HCT116 (cell line): ENCODE measurements around the gene GAL3ST2. TPM values are rescaled to one million over a fixed set of nuclear protein-coding genes. Genes with fewer than 3 reads are reported as not detected.

ENCODE experiments used
- ATAC-seq: fragments of 200-7000 bp; cut with Tn5 transposase; 2 replicates; pipeline ENCODE4 v1.9.1; 2020; ENCODE audit warnings: mild to moderate bottlenecking, moderate library complexity
- BruUV-seq: library from RNA; stranded (reverse); fragments of 400-500 nt; replicated peaks from 2 replicates; lab custom pipeline; 2021; lab: Mats Ljungman, UMichigan
- CTCF ChIA-PET: fragments of 300-600 bp; sonication (Branson Sonifier 250); formaldehyde crosslinking; loops from one replicate; lab custom pipeline; 2021; ENCODE audit warnings: antibody characterized with exemption; lab: Charles Lee
- POLR2A ChIA-PET: fragments of 300-600, 350-600 bp; sonication (Branson Sonifier 250); formaldehyde crosslinking; loops from one replicate; lab custom pipeline; 2021; ENCODE audit warnings: antibody characterized with exemption; lab: Charles Lee
- RAD21 ChIA-PET, 2 experiments: fragments of 300-600 bp; sonication (Branson Sonifier 250); formaldehyde crosslinking; loops; one replicate each; lab custom pipeline; 2023; ENCODE audit warnings: low total read pairs in 2 of 2; ENCODE audit not compliant: uncharacterized antibody in 2 of 2, unreplicated experiment in 2 of 2, low non-redundant PET in 1 of 2; lab: Charles Lee
- DNase-seq: peaks from one replicate; pipeline ENCODE4 v3.0.0-alpha.2; 2010; ENCODE audit warnings: low read depth, low spot score
- H2AFZ ChIP-seq: fragments of 200-600 bp; shearing (Covaris generic), sonication (generic); 2 replicates; pipeline ENCODE4 v1.6.1; 2017; ENCODE audit warnings: low read depth, mixed run types, mixed read lengths, antibody characterized with exemption, low read length; ENCODE audit not compliant: poor library complexity, severe bottlenecking
- H3K27ac ChIP-seq: 2 replicates; pipeline ENCODE4 v1.5.1; 2012; ENCODE audit warnings: low read depth, low read length
- H3K27me3 ChIP-seq: fragments of 200-600 bp; sonication (generic); 2 replicates; pipeline ENCODE4 v1.6.1; 2016; ENCODE audit warnings: mixed run types, low read length, mixed read lengths; ENCODE audit not compliant: insufficient read depth
- H3K36me3 ChIP-seq, 2 experiments: fragments of 200-500 bp in 1 of 2; fragments of 200-600 bp in 1 of 2; sonication (Bioruptor generic) in 1 of 2; sonication (generic) in 1 of 2; 2 replicates each; pipeline versions ENCODE4 v1.5.1 to v1.6.1; 2014 to 2016; ENCODE audit warnings: low read length in 2 of 2, inconsistent platforms in 1 of 2, mixed read lengths in 1 of 2, mixed run types in 1 of 2; ENCODE audit not compliant: insufficient read depth in 2 of 2, control insufficient read depth in 1 of 2
- H3K4me1 ChIP-seq, 2 experiments: fragments of 200-600 bp in 1 of 2; sonication (generic) in 1 of 2; 2 replicates each; pipeline versions ENCODE4 v1.5.1 to v1.6.1; 2012 to 2017; ENCODE audit warnings: low read length in 2 of 2, inconsistent platforms in 1 of 2, mild to moderate bottlenecking in 1 of 2, mixed read lengths in 1 of 2, mixed run types in 1 of 2, moderate library complexity in 1 of 2; ENCODE audit not compliant: insufficient read depth in 2 of 2, control insufficient read depth in 1 of 2
- H3K4me2 ChIP-seq: fragments of 200-600 bp; sonication (generic); 2 replicates; pipeline ENCODE4 v1.6.1; 2017; ENCODE audit warnings: mixed run types, low read length, mixed read lengths
- H3K4me3 ChIP-seq, 2 experiments: fragments of 200-600 bp in 1 of 2; sonication (generic) in 1 of 2; replicated peaks in 1 of 2; 2 replicates each; pipeline ENCODE4 v1.5.1; 2011 to 2016; ENCODE audit warnings: low read length in 2 of 2, control low read depth in 1 of 2, low read depth in 1 of 2, mild to moderate bottlenecking in 1 of 2, mixed read lengths in 1 of 2, mixed run types in 1 of 2
- H3K79me2 ChIP-seq: fragments of 200-600 bp; sonication (generic); 2 replicates; pipeline ENCODE4 v1.6.1; 2017; ENCODE audit warnings: mild to moderate bottlenecking, mixed run types, low read length, moderate library complexity, mixed read lengths; ENCODE audit not compliant: insufficient read depth
- H3K9ac ChIP-seq: fragments of 200-600 bp; sonication (generic); 2 replicates; pipeline ENCODE4 v1.6.1; 2016; ENCODE audit warnings: low read length, mixed read lengths
- H3K9me2 ChIP-seq: fragments of 200-600 bp; sonication (generic), shearing (Covaris generic); 2 replicates; pipeline ENCODE4 v1.6.1; 2017; ENCODE audit warnings: mixed run types, mild to moderate bottlenecking, moderate library complexity; ENCODE audit not compliant: insufficient read depth
- H3K9me3 ChIP-seq, 2 experiments: fragments of 200-500 bp in 1 of 2; fragments of 200-600 bp in 1 of 2; sonication (Bioruptor generic) in 1 of 2; sonication (generic) in 1 of 2; 2 replicates each; pipeline ENCODE4 v1.6.1; 2014 to 2017; ENCODE audit warnings: low read length in 2 of 2, mixed read lengths in 2 of 2, inconsistent platforms in 1 of 2, low read depth in 1 of 2, mild to moderate bottlenecking in 1 of 2, mixed run types in 1 of 2, moderate library complexity in 1 of 2; ENCODE audit not compliant: control insufficient read depth in 1 of 2, insufficient read depth in 1 of 2
- H4K20me1 ChIP-seq: fragments of 200-600 bp; sonication (generic), shearing (Covaris generic); 2 replicates; pipeline ENCODE4 v1.6.1; 2017; ENCODE audit warnings: mixed run types, mild to moderate bottlenecking, moderate library complexity; ENCODE audit not compliant: insufficient read depth
- CBX3 ChIP-seq: IDR thresholded peaks from 2 replicates; pipeline ENCODE4 v1.6.1; 2012; ENCODE audit warnings: low read depth
- CEBPB ChIP-seq: IDR thresholded peaks from 2 replicates; pipeline ENCODE4 v1.6.1; 2012; ENCODE audit warnings: low read depth
- CTCF ChIP-seq, 3 experiments: fragments of 200-600 bp in 1 of 3; sonication (generic) in 1 of 3; IDR thresholded peaks in 2 of 3; conservative IDR thresholded peaks in 1 of 3; 2 replicates each; pipeline ENCODE4 v1.5.1; 2012 to 2017; ENCODE audit warnings: low read depth in 2 of 3, low read length in 2 of 3, antibody characterized with exemption in 1 of 3, borderline replicate concordance in 1 of 3, control low read depth in 1 of 3, mild to moderate bottlenecking in 1 of 3, mixed read lengths in 1 of 3, mixed run types in 1 of 3, moderate library complexity in 1 of 3; ENCODE audit not compliant: insufficient read depth in 1 of 3
- EGR1 ChIP-seq: IDR thresholded peaks from 2 replicates; pipeline ENCODE4 v1.6.1; 2012; ENCODE audit warnings: low read depth
- ELF1 ChIP-seq: IDR thresholded peaks from 2 replicates; pipeline ENCODE4 v1.6.1; 2012; ENCODE audit warnings: low read depth, borderline replicate concordance
- EZH2phosphoT487 ChIP-seq: fragments of 200-600 bp; IDR thresholded peaks from 2 replicates; pipeline ENCODE4 v1.6.1; 2018; ENCODE audit warnings: antibody characterized with exemption, borderline replicate concordance
- JUND ChIP-seq: IDR thresholded peaks from 2 replicates; pipeline ENCODE4 v1.6.1; 2012
- MAX ChIP-seq: IDR thresholded peaks from 2 replicates; pipeline ENCODE4 v1.6.1; 2012
- POLR2AphosphoS5 ChIP-seq: IDR thresholded peaks from 2 replicates; pipeline ENCODE4 v1.6.1; 2011; ENCODE audit warnings: mild to moderate bottlenecking, low read depth, low read length, moderate library complexity
- RAD21 ChIP-seq: IDR thresholded peaks from 2 replicates; pipeline ENCODE4 v1.6.1; 2012; ENCODE audit warnings: low read depth, mild to moderate bottlenecking
- REST ChIP-seq: IDR thresholded peaks from 2 replicates; pipeline ENCODE4 v1.6.1; 2012; ENCODE audit warnings: low read depth
- SIN3A ChIP-seq: IDR thresholded peaks from 2 replicates; pipeline ENCODE4 v1.6.1; 2012; ENCODE audit warnings: low read depth
- SP1 ChIP-seq: IDR thresholded peaks from 2 replicates; pipeline ENCODE4 v1.6.1; 2012; ENCODE audit warnings: low read depth
- TCF7L2 ChIP-seq: IDR thresholded peaks from 2 replicates; pipeline ENCODE4 v1.7.0; 2011; ENCODE audit warnings: borderline replicate concordance, inconsistent platforms; ENCODE audit not compliant: insufficient read depth, insufficient read length; ENCODE audit errors: extremely low read depth
- YY1 ChIP-seq: IDR thresholded peaks from 2 replicates; pipeline ENCODE4 v1.6.1; 2011; ENCODE audit warnings: low read length, low read depth, moderate library complexity, mild to moderate bottlenecking; ENCODE audit not compliant: insufficient replicate concordance; ENCODE audit errors: extremely low read depth
- ZFX ChIP-seq: fragments of 450-650 bp; IDR thresholded peaks from 2 replicates; pipeline ENCODE4 v1.6.1; 2017
- intact Hi-C: fragments of 100-400 bp; cut with micrococcal nuclease; formaldehyde crosslinking; loops from 2 replicates; pipeline ENCODE4 v1.10.0; 2022
- total RNA-seq: library from RNA; stranded (reverse); gene quantifications from one replicate; pipeline ENCODE4 v1.2.1, GENCODE V29; 2021; ENCODE audit not compliant: unreplicated experiment

The GAL3ST2 gene
- total RNA-seq, 1 experiment from 2014 or later = 0.44 TPM

- CTCF ChIA-PET = interaction anchor here (1.0 kb wide), 1 partner anchor 31 kb away, joined by 3 read pairs; no protein-coding TSS in a partner anchor
- Histone ChIP-seq H3K4me3 (no peak overlapping the region), H3K9me3 (no peaks in the 10 kb centered on the region), H3K79me2 (no peaks in the 10 kb centered on the region), H3K4me2 (no peak overlapping the region), H3K27me3 (no peaks in the 10 kb centered on the region), H2AFZ (no peak overlapping the region), H4K20me1 (no peaks in the 10 kb centered on the region), H3K9ac (no peak overlapping the region), H3K27ac (no peak overlapping the region), H3K4me1 (no peaks in the 10 kb centered on the region), H3K9me2 (no peaks in the 10 kb centered on the region), H3K36me3 (no peaks in the 10 kb centered on the region)
- ATAC-seq (no peak), DNase-seq (no peak)
- no TSS peak for BruUV-seq
- RAD21 ChIA-PET = no interaction called here
- POLR2A ChIA-PET = no interaction called here
- no peak for TF ChIP-seq TCF7L2
- no peak for TF ChIP-seq POLR2AphosphoS5
- no peak for TF ChIP-seq SIN3A
- no peak for TF ChIP-seq CEBPB
- no peak for TF ChIP-seq EZH2phosphoT487
- TF ChIP-seq JUND = no peak
- no peak for TF ChIP-seq ELF1
- no peak for TF ChIP-seq SP1
- no peak for TF ChIP-seq CBX3
- TF ChIP-seq REST = no peak
- no peak for TF ChIP-seq YY1
- no peak for TF ChIP-seq MAX
- no peak for TF ChIP-seq ZFX
- TF ChIP-seq EGR1 = no peak
- no peak for TF ChIP-seq CTCF (IDR thresholded peaks at IDR 0.05 in 2 of 3, conservative IDR thresholded peaks at IDR 0.05 in 1 of 3; ENCODE audit: borderline replicate concordance in 1 of 3, insufficient read depth in 1 of 3, low read depth in 2 of 3, low read length in 2 of 3)
- TF ChIP-seq RAD21 = no peak
- intact Hi-C loops = no loop called here
These were observed 60.8 kb downstream of the GAL3ST2 start for GRCh38 chr2:241837197-241837965.
